ENCODE measurements around the gene TANGO6.

Gene TANGO6

DNA sequence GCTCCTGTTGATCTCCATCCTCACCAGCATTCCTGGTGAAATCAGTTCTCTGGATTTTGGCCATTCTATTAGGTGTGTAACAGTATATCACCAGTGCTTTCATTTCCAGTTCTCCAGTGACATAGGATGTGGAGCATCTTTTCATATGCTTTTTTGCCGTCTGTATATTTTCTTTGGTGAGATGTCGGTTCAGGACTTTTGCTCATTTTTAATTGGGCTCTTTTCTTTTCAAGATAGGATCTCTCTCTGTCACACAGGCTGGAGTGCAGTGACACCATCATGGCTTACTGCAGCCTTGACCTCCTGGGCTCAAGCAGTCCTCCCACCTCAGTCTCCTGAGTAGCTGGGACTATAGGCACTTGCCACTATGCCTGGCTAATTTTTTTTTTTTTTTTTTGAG lies 74.2 kb downstream of the TANGO6 start:
- H3K4me1 ChIP-seq (ENCODE audit: insufficient read depth, low read length): no peaks in the 10 kb centered on the region; the same call in 1 of the 2 replicates
- H3K9ac ChIP-seq (ENCODE audit: low read depth, low read length): no peak overlapping the region
- H3K36me3 ChIP-seq (ENCODE audit: insufficient read depth, low read depth, low read length): peaks cover 10% of the 10 kb centered on the region
- no peaks in the 10 kb centered on the region for H3K9me3 ChIP-seq (ENCODE audit: insufficient read depth, low read depth, low read length)
- no peaks in the 10 kb centered on the region for H3K27me3 ChIP-seq (ENCODE audit: insufficient read depth, low read length)
- H3K4me3 ChIP-seq (ENCODE audit: low read length): no peak overlapping the region
- no peak overlapping the region for H3K27ac ChIP-seq (ENCODE audit: low read length)

- H3K9me3 ChIP-seq (ENCODE audit: insufficient read depth, low read depth, low read length): no peaks in the 10 kb centered on the region
- H3K4me3 ChIP-seq (ENCODE audit: low read length): no peak overlapping the region
- H3K9ac ChIP-seq (ENCODE audit: low read depth, low read length): no peak overlapping the region
- no peaks in the 10 kb centered on the region; the same call in 1 of the 2 replicates for H3K4me1 ChIP-seq (ENCODE audit: insufficient read depth, low read length)
- no peak overlapping the region for H3K27ac ChIP-seq (ENCODE audit: low read length)
- H3K36me3 ChIP-seq (ENCODE audit: insufficient read depth, low read depth, low read length): peaks cover 10% of the 10 kb centered on the region
- H3K27me3 ChIP-seq (ENCODE audit: insufficient read depth, low read length): no peaks in the 10 kb centered on the region
These were observed 77.0 kb downstream of the TANGO6 start for GRCh38 chr16:68920349-68920748.

- H3K27ac ChIP-seq (ENCODE audit: low read length): no peak overlapping the region
These were observed 78.3 kb downstream of the TANGO6 start for GRCh38 chr16:68921637-68922036.

DNA sequence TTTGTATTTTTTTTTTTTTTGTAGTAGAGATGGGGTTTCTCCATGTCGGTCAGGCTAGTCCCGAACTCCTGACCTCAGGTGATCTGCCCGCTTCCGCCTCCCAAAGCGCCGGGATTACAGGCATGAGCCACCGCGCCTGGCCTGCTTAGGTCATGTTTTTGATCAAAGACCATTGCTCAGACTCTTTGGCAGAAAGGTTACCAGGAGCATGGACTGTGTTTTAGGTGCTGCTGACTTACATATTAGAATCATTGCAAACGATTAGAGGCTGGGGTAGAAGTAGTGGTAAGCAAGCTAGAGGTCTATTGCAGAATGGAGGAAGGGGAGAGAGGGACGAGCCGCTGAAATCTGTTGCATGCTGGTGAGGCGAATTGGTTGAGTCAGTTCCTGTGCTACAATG lies 79.8 kb downstream of the TANGO6 start:
- Histone ChIP-seq H3K4me1 (ENCODE audit: insufficient read depth, low read length) (no peaks in the 10 kb centered on the region; the same call in 1 of the 2 replicates), H3K27ac (ENCODE audit: low read length) (no peak overlapping the region), H3K4me3 (ENCODE audit: low read length) (no peak overlapping the region), H3K9ac (ENCODE audit: low read depth, low read length) (no peak overlapping the region), H3K9me3 (ENCODE audit: insufficient read depth, low read depth, low read length) (no peaks in the 10 kb centered on the region), H3K36me3 (ENCODE audit: insufficient read depth, low read depth, low read length) (peaks cover 17% of the 10 kb centered on the region), H3K27me3 (ENCODE audit: insufficient read depth, low read length) (no peaks in the 10 kb centered on the region)

More at GRCh38 chr16:68921637-68922036, 78.3 kb downstream of the TANGO6 start:
- Histone ChIP-seq H3K36me3 (ENCODE audit: insufficient read depth, low read depth, low read length) (peaks cover 10% of the 10 kb centered on the region), H3K4me1 (ENCODE audit: insufficient read depth, low read length) (no peaks in the 10 kb centered on the region; the same call in 1 of the 2 replicates), H3K4me3 (ENCODE audit: low read length) (no peak overlapping the region), H3K9ac (ENCODE audit: low read depth, low read length) (no peak overlapping the region), H3K27me3 (ENCODE audit: insufficient read depth, low read length) (no peaks in the 10 kb centered on the region), H3K9me3 (ENCODE audit: insufficient read depth, low read depth, low read length) (no peaks in the 10 kb centered on the region)

- Histone ChIP-seq H3K27me3 (ENCODE audit: insufficient read depth, low read length) (no peaks in the 10 kb centered on the region), H3K27ac (ENCODE audit: low read length) (no peak overlapping the region), H3K9ac (ENCODE audit: low read depth, low read length) (no peak overlapping the region), H3K36me3 (ENCODE audit: insufficient read depth, low read depth, low read length) (peaks cover 31% of the 10 kb centered on the region), H3K4me1 (ENCODE audit: insufficient read depth, low read length) (no peaks in the 10 kb centered on the region), H3K9me3 (ENCODE audit: insufficient read depth, low read depth, low read length) (no peaks in the 10 kb centered on the region), H3K4me3 (ENCODE audit: low read length) (no peak overlapping the region)
These were observed 83.7 kb downstream of the TANGO6 start for GRCh38 chr16:68927018-68927417.

- H3K27me3 ChIP-seq (ENCODE audit: insufficient read depth, low read length): no peaks in the 10 kb centered on the region
- H3K9me3 ChIP-seq (ENCODE audit: insufficient read depth, low read depth, low read length): peaks cover 3% of the 10 kb centered on the region; the same call in 1 of the 2 replicates
- no peaks in the 10 kb centered on the region for H3K4me1 ChIP-seq (ENCODE audit: insufficient read depth, low read length)
- H3K9ac ChIP-seq (ENCODE audit: low read depth, low read length): no peak overlapping the region
- no peak overlapping the region for H3K27ac ChIP-seq (ENCODE audit: low read length)
- peaks cover 37% of the 10 kb centered on the region for H3K36me3 ChIP-seq (ENCODE audit: insufficient read depth, low read depth, low read length)
- no peak overlapping the region for H3K4me3 ChIP-seq (ENCODE audit: low read length)
These were observed 87.9 kb downstream of the TANGO6 start for GRCh38 chr16:68931196-68931595.

DNA sequence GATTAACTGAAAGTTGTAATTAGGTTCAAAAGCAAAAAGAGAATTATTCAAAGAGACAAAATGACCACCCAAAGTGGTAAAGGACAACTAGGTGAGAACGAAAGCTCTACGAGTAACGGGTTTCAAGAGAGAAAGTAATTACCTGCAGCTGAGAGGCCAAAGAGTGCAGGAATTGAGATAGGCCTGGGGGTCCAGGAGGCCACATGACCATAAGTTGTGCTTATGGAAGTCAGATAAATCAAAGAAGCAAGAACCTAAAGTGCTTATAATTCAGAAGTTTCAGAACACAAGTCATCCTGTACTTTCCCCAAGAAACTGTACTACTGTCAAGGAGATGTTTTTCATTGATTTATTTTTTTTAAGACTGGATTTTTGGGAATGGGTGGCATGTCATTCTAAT lies 91.1 kb downstream of the TANGO6 start:
- Histone ChIP-seq H3K9ac (ENCODE audit: low read depth, low read length) (no peak overlapping the region), H3K27me3 (ENCODE audit: insufficient read depth, low read length) (no peaks in the 10 kb centered on the region), H3K4me1 (ENCODE audit: insufficient read depth, low read length) (no peaks in the 10 kb centered on the region), H3K9me3 (ENCODE audit: insufficient read depth, low read depth, low read length) (peaks cover 3% of the 10 kb centered on the region; the same call in 1 of the 2 replicates), H3K4me3 (ENCODE audit: low read length) (no peak overlapping the region), H3K36me3 (ENCODE audit: insufficient read depth, low read depth, low read length) (peaks cover 19% of the 10 kb centered on the region), H3K27ac (ENCODE audit: low read length) (no peak overlapping the region)

DNA sequence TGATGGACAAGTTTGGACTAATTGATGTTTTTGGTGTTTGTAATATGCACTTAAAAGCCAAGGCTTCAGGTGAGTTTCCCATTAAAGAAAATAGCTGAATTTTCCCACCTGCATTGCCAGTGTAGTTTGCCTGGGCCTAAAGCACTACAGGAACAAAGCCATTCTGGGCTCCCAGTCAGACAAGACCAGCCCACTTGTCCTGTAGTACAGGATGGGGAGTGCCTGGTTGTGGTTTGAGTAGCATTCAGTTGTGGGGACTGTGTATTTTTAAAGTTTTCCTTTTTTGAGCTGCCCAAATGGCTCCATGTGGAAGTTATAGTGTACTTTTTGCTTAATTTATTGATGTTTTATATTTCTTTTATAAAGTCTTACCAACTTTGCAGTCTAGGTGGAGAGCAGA lies 91.7 kb downstream of the TANGO6 start:
- H3K27ac ChIP-seq (ENCODE audit: low read length): no peak overlapping the region
- H3K4me3 ChIP-seq (ENCODE audit: low read length): no peak overlapping the region
- no peak overlapping the region for H3K9ac ChIP-seq (ENCODE audit: low read depth, low read length)
- H3K27me3 ChIP-seq (ENCODE audit: insufficient read depth, low read length): no peaks in the 10 kb centered on the region
- H3K4me1 ChIP-seq (ENCODE audit: insufficient read depth, low read length): no peaks in the 10 kb centered on the region
- H3K9me3 ChIP-seq (ENCODE audit: insufficient read depth, low read depth, low read length): peaks cover 3% of the 10 kb centered on the region; the same call in 1 of the 2 replicates
- peaks cover 14% of the 10 kb centered on the region for H3K36me3 ChIP-seq (ENCODE audit: insufficient read depth, low read depth, low read length)

GRCh38 chr16:68936736-68937631 lies 93.7 kb downstream of the TANGO6 start:
- Histone ChIP-seq H3K36me3 (ENCODE audit: insufficient read depth, low read depth, low read length) (0 out of 2 replicates have a peak, but pooled peaks cover 7% of the 10 kb centered on the region), H3K4me1 (ENCODE audit: insufficient read depth, low read length) (no peaks in the 10 kb centered on the region), H3K9ac (ENCODE audit: low read depth, low read length) (no peak overlapping the region), H3K4me3 (ENCODE audit: low read length) (no peak overlapping the region), H3K9me3 (ENCODE audit: insufficient read depth, low read depth, low read length) (peaks cover 3% of the 10 kb centered on the region; the same call in 1 of the 2 replicates), H3K27ac (ENCODE audit: low read length) (no peak overlapping the region), H3K27me3 (ENCODE audit: insufficient read depth, low read length) (no peaks in the 10 kb centered on the region)

- peaks cover 4% of the 10 kb centered on the region; the same call in 1 of the 2 replicates for H3K9me3 ChIP-seq (ENCODE audit: insufficient read depth, low read depth, low read length)
- no peak overlapping the region for H3K27ac ChIP-seq (ENCODE audit: low read length)
- no peaks in the 10 kb centered on the region for H3K4me1 ChIP-seq (ENCODE audit: insufficient read depth, low read length)
- no peaks in the 10 kb centered on the region for H3K36me3 ChIP-seq (ENCODE audit: insufficient read depth, low read depth, low read length)
- H3K4me3 ChIP-seq (ENCODE audit: low read length): no peak overlapping the region
- no peaks in the 10 kb centered on the region for H3K27me3 ChIP-seq (ENCODE audit: insufficient read depth, low read length)
- no peak overlapping the region for H3K9ac ChIP-seq (ENCODE audit: low read depth, low read length)
These were observed 96.5 kb downstream of the TANGO6 start for GRCh38 chr16:68939692-68940320.

DNA sequence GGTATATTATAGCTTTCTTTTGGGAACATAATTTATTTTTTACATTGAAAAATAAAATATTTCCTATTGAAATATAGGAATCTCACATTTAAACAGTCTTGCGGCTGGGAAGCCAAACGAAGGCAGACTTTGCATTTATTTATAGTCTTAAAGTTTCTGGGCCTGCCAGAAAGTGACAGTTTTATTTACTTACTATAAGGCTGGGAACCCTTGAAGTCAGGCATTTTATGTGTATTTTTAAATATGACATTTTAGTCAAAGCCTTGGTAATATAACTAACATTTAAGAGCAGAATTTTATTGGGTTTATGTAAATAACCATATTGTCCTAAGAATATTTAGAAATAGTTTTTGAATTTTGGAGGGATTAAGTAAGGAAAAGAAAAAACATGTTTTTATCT lies 97.5 kb downstream of the TANGO6 start:
- H3K27me3 ChIP-seq (ENCODE audit: insufficient read depth, low read length): no peaks in the 10 kb centered on the region
- H3K4me1 ChIP-seq (ENCODE audit: insufficient read depth, low read length): no peaks in the 10 kb centered on the region
- no peaks in the 10 kb centered on the region for H3K36me3 ChIP-seq (ENCODE audit: insufficient read depth, low read depth, low read length)
- H3K9me3 ChIP-seq (ENCODE audit: insufficient read depth, low read depth, low read length): peaks cover 4% of the 10 kb centered on the region; the same call in 1 of the 2 replicates
- H3K4me3 ChIP-seq (ENCODE audit: low read length): no peak overlapping the region
- H3K27ac ChIP-seq (ENCODE audit: low read length): no peak overlapping the region
- H3K9ac ChIP-seq (ENCODE audit: low read depth, low read length): no peak overlapping the region

All from iPS-20b (cell line).